Stimulated activated CD8-positive, alpha-beta memory T cell treated with anti-CD3 and anti-CD28 coated beads, Interleukin-7, amount 100 ng/mL, for 1 hour (primary cell): ENCODE results near the gene HTR2A.

ENCODE experiments used
- DNase-seq, 2 donors: peaks; one replicate each; pipeline ENCODE4 v3.0.0-alpha.2; 2020; ENCODE audit warnings: low read depth in 2 of 2

HTR2A gene

DNA sequence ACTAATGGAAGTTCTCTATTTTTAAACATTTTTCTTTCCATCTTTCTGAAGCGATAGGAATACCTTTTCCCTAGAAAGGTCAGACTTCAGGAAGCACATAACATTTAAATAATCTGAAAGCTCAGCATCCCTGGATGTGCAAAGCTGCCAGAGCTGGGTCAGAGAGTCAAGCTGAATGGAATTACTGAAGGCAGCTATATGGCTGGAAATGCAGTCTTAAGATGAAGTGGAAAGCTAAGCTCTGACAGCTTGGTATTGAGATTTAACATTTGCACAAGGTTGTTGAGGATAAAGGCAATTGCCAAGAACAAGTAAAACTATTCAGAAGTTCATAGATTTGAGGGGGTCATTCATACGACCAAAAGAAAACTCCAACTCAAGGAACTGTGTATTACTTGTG, 28.8 kb downstream of the HTR2A start:
- no peak for DNase-seq

DNA sequence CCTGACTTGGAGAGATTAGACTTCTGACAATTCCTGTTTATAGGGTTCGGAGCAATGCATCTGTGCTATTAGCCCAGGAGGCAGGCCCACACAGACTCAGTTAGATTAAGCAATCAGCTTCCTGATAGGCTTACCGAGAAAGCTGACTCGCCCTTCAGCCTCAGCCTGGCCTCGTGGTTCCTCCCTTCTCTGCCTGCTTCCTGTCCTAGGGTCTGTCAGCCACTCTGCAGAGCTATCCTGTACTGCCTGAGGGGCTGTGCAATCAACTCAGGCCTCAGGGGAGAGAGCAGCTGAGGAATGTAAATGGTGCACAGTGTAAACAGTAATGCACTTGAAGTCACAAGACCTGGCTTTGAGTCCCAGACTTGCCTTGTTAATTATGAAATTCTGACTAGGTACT, 30.7 kb downstream of the HTR2A start:
- DNase-seq = no peak

DNA sequence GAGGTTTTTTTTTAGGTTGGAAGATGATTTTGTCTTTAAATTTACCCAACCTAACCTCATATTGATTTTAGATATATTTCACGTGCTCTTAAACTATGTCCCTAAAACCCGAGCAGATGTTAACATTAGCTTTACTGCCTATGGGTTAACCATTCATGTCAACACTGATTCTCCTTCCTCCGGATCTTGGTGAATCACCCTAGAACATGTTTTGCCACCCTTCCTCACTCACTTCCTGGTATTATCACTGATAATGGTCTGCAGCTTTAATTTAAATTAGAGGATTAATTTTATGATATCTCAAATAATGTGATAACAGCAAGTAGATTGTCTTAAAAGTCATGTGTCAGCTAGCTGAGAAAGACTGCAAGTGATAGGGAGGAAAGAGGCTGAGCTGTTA, 31.9 kb downstream of the HTR2A start:
- no peak for DNase-seq

DNA sequence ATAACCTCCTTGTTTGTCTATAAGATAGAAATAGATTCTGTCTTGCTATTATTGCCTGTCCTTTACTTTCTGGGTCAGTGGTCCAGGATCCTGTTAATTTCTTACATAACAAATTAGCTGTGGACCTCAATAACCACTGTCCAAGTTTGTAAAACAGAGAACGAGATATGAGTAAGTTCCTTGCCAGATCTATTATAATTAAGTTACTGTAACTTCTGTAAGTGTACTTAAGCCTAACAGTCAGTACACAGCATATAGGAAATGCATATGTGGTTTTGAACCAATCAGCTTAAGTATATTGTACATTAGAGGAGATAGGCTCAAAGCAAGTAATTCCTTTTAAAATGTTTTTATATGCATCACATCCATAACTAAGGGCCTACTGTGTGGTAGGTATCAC, 34.9 kb downstream of the HTR2A start:
- no peak for DNase-seq

DNA sequence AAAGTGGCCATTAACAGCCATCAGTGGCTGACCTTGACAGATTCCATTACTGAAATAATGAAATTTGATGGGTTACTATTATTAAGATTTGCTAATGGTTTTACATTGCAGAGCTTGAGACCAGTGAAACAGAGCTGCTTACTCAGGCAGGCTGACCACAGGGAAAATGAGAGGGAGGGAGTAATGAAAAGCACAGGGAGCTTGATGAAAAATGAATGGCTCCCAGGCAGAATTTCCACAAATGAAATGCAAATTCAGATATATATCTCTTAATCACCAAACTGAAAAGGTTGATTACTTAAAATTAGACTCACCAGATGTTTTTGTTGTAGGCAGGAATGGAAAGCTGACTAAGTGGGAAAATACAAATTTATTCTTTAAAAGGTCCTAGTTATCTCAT, 36.1 kb downstream of the HTR2A start:
- no peak for DNase-seq

DNA sequence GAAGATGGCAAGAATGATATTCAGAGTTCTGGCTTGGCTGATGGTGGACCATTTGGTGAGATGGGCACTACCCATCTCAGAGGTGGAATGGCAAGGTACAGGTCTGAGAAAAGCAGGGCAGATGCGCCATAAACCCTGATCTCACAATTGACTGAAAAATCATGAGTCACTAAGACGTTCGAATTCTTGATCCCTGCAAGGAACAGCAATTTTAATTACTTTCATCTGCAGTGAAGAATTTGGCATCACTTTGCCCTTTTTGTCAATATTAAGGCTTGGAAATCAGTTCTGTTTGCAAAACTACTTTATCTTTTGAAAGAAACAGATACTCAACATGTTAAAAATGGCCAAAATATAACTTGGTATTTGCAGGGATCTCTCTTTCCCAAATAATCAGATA, 38.1 kb downstream of the HTR2A start:
- DNase-seq = no peak

DNA sequence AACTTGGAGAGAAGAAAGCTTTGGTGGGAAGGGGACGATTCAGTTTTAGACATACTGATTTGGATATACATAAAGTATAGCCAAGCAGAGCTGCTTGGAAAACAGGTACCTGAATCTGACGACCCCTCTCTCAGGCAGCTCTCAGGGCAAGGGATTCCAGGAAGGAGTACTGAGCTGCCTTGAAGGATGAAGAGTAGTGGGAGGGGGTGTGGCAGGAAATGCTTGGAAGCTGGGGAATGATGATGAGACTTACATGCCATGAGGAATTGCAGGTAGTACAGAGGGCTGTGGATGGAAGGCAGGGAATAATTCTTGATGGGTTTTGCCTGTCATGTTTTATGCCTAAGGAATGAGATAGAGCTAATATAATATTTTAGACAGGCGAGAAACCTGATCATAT, 38.7 kb downstream of the HTR2A start:
- no peak for DNase-seq

DNA sequence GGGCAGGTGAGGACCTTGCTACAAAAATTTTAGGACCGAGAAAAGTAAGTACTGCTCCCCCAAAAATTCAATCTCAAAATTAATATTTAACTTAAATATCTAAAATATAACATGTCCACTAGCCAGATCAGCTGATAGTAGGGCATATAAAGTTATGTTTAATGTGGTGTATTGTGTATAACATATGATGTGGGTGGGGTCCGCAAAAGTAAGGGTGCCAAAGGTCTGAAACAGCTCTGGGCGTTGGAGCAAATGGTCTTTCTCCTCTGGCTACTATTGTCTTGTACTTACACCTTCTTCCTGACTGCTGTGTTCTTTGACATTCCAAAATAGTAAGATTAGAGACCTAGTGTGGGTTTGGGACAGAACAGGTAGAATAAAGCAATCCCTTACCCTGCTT, 41.2 kb downstream of the HTR2A start:
- no peak for DNase-seq

DNA sequence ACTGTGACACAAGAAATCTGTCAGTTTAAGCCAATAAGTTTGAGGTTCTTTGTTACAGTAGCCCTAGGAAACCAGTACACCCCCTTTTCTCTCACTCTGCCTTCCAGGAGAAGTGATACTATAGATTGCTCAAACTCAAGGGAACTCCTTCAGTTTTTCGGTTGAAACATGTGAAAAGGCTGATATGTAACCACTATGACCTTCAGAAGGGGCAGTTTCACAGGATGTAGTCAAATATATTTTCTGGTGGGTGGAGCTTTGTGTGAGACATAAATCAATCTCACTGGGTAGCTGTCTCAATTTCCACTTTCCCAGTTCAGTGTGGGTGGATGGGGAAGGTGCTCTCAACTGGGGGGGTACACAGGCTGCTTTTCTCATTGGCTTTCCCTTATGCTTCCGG, 41.7 kb downstream of the HTR2A start:
- no peak for DNase-seq

DNA sequence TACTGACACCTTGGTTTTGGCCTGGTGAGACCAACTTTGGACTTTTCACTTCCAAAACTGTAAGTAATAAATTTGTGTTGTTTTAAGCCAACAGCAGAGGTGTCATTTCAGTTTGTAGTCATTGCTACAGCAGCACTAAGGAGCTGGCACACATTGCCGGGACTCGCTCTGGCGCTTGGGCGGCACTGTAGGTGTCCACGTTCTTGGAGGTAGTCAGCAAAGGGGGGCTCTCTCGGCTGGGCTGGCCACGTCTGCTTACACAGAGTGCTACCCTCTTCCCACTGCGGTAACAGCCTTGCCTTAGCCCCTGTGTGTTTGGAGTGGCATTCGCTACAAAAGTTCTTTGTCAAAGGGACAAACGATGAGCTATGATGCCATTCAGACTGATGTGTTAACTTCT, 44.7 kb downstream of the HTR2A start:
- no peak for DNase-seq

DNA sequence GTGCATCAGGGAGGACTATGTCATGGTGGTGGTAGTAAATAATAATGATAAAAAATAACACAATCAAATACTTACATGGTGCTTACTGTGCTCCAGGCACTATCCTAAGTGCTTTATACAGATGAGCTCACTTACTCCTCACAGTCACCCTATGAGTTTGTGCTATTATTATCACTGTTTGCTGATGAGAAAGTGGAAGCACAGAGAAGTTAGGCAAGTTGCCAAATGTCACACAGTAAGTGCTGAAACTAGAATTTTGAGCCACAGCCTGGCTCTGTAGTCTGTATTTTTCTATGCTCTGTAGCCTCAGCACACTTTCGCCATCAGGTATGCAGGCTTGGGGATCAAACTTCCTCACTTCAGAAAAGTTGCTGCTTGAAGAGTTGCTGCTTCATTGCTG, 46.6 kb downstream of the HTR2A start:
- DNase-seq = no peak

DNA sequence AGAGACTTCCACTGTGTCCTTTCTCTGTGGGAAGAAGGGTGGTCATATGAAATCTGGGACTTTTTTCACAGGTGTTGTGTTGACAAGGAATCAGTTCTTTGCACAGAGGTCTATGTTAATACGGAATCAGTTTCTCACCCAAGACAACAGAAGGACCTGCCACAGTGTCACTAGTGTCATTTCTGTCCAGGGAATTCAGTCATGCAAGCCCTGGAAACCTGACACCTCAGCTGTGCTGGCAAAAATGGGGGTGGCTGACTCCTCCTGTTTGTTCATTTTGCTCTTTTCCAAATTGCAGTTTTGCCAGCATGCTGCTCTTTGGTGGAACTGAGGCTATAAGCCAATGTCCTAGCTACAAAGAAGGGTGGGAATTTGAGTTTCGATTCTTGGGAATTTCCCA, 50.1 kb downstream of the HTR2A start:
- DNase-seq = no peak

DNA sequence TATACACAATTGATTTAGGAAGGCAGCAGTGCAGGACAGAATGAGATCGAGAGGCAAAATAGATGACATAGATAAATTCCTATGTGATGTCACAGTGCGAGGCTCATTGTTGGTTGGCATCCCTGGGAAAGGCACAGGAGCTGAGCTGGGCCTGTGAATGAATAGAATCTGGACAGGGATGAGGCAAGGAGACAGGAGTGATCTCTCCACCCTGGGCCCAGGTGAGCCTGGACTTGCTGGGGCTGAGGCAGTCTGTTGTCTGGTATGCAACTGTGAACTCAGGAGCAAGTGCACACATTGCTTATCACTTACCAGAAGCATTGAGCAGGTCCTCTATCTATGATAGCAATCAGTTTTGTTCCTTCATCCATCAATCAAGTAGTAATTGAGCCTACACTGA, 51.7 kb downstream of the HTR2A start:
- no peak for DNase-seq

DNA sequence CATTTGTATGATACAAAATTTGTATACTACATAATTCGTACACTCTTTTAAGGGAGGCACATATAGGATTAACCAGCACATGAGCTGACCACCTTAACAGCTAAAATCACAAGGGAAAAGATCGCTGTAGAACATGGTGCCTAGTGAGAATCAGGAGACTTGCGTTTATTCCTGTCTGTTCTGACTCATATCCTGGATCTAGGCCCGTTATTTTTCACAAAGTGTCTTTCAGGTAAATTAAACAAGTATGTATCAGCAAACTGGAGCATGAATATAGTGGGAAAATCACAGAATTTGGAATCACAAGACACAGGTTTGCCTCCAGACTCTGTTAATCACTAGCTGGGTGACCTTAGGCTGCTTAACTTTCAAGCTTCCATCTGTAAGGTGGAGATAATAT, 52.4 kb downstream of the HTR2A start:
- DNase-seq = no peak

DNA sequence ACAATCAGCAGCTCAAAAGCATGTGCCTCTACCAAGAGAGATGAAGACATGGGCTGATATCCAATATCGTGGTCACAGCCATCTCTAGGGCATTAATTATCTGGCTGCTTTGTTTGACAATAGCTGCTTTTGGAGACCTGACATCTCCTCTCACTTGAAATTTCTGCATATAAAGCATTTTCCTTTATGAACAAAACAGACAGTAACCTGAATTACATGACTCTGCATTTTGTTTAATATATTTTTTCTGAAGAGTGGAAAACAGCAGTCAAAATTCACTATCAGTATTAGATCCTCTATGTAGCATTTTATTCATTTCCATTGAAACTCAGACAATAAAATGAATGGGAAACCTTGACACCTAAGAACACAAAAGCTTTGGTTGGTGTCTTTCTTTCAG, 57.5 kb downstream of the HTR2A start:
- DNase-seq = no peak

DNA sequence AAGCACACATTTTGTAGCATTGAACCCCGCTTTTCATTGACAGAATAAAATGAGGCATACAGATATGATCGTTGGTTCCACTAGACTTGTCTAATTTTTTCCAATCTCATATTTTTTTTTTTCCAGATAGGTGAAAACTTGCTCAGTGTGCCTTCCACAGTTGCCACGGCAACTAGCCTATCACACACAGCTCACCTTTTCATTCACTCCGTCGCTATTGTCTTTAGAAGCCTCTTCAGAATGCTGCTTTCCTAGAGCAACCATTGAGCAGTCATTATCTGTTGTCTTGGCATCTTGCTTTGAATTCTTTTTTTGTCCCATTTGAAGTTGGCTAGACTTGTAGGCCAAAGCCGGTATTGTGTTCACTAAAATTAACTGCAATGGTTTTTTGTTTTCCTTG, 62.2 kb downstream of the HTR2A start:
- DNase-seq = no peak

DNA sequence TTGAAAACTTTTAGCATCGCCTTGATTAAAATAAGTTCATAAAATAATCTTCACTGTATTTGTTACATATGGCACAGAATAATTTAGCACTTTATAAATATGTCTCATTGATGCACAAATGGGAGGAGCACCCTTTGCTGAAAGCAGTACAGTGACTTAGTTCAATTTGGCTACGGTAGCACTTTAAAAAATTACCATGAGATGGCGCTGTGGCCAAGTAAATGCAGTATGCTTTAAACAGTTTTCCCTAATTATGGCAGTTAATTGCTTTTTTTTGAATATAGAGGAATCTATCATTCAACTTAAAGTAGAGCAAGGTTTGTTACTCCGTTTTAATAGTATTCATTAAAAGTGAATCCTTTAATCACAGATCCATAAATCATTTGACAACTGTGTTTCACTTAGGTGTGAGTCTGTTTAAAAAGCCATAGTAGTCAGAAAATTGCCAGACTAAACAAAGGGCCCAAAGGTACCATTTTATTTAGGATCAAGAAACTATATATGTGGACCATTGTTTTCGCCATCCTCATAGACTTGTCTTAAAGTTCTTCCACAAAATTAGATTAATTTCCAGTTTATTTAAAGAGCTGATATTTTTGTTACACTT, 65.2 kb downstream of the HTR2A start:
- peak in 1 of 2 donors; percentile 4 for DNase-seq

DNA sequence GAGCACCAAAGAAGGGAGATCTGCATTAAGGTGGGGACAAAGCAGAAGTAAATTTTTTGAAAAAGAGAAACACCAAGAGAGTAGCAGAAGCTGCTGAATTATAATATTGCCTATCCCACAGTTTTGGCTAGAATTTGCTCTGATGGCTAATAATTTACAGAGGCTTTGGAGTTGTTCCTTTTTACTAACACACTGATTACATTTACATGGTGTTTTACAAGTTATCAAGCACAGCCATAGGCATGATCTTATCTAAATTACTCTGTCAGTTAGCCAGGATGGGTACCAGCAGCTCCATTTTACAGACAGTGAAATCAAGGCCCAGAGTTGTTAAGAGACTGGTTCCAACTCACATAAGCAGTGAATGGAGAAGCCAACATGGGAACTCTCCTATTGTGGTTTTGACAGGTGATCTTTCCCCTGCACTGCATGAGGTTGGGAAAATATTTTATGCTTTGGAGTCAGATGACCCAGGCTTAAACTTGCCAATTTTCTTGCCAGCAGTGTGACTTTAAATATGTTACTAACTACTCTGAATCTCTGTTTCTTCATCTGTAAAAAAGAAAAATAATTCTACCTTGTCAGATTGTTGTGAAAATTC, 66.3 kb downstream of the HTR2A start:
- DNase-seq = no peak

DNA sequence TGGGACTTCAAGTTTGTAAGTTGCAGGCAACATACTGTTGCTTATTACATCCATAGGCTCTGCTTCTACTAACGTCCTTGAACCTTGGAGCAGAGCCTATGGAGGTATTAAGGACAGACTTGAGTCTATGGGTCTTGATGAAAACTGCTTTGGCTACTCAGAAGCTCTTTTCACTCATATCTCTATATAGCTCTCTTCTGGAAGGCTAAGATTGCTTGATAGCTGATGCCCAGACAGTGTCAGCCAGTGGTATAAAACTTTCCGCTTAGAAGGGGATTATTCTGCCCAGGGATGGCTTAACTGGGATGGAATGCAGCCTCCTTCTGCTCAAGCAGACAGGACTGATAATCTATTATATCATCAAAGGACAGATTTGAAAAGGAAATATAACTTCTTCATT, 74.3 kb downstream of the HTR2A start:
- no peak for DNase-seq

DNA sequence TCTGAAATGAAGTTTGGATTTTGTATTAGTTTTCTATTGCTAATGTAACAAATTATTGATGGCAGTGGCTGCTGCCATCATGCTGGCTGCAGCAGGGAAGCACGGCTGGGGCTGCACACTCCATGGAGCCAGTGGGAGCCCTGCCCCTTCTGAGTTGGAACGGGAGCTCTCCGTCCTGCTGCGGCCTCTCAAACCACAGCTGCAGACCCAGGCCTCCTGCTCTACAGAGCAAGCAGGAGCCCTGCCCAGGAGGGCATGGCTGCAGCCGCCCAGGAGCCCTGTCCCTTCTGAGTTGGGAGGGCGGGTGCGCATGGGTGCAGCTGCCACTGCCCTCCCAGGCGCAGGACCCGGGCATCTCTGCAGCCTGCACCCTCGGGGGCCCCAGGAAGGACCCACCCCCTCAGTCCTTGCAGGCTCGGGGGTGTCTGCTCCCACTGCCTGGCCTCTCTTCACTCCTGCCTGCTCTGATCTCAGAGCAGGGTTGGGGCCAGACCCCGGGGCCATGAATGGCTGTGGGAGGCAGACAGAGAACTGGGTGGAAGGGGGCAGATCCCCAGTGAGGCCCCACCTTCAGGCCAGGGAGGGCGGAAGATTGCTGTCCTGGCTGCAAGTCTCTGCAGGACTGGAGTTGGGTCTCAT, 78.9 kb downstream of the HTR2A start:
- DNase-seq = no peak

DNA sequence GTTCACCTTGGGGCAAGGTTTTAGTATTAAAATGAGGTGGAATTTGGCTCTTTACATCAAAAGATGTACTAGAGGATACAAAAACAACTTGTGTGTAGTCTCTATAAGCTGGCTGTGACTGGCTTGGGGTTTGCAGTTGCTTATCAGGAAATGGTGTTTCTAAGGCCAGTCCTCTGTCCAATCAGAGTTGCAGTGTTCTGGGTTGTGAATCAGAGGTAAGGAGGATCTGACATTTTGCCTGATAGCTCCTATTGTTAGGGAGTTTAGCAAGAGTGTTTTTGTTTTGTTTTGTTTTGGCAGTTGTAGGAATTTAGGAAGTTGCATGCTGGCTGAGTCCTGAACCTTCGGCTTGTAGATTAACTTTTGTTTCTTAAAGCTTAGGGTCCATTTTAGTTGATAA, 79.8 kb downstream of the HTR2A start:
- DNase-seq = no peak

DNA sequence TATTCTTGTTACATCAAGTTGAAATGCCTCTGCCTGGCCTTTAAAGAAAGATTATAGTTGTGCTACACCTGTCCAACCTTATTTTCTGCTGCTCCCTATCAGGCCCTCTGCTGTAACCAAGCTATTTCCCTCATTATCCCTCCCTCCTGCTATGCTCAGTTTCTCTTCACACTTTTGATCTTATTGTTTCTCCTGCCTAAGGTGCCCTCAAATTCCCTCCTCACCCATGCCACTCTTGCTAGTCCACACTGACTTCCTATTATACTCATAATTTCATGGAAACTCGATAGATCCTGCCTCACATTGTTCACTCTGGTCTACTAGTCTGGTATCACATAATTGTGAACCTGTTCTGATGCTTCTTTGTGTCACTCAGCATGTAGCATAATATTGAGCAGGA, 80.5 kb downstream of the HTR2A start:
- no peak for DNase-seq

DNA sequence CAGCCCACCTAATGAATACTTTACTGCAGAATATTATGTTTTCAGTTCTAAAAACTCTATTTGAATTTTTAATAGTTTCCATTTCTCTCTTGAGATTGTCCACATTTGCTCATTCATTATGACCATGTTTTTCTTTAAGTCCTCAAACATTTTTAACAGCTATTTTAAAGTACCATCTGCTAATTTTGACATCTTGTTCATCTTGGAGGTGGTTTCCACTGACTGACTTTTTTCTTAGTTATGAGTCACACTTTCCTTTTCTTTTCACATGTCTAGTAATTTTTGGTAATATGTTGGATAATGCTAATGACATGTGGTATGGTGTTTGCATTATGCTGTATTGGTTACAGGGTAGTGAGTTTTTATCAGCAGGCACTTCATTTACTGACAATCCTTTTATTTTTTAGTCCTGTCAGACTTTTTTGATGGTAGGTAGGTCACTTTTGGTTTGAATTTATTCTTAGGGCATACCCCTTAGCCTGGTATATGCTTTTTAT, 84.5 kb downstream of the HTR2A start:
- no peak for DNase-seq

DNA sequence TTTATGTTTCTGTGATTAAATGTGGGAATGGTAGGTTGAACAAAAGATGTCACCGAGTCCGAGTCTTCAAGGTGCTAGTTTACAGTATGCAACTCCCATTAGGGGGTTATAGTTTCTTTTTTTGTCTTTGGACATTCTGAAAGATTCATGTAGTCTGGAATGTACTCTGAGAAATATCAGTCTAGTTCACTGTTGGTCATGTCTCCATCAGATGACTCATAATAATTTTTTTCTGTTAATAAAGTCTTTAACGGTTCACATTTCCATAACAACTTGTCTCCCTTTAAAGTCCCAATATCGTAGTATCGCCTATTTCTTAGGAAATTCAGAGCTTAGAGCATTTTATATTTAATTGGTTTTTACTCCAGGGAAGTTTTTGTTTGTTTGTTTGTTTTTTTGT, 86.4 kb downstream of the HTR2A start:
- no peak for DNase-seq
